Prostate gland (tissue), 2 donors: ENCODE measurements around the gene VIPAS39. TPM values are rescaled to one million over a fixed set of nuclear protein-coding genes. Genes with fewer than 3 reads are reported as not detected.

Experiments
- DNase-seq: peaks from one replicate; pipeline ENCODE4 v3.0.0-alpha.2; 2019; ENCODE audit warnings: low spot score
- H3K27ac ChIP-seq, 2 donors: fragments of 200-600 bp; sonication (generic); 2 replicates each; pipeline ENCODE4 v1.5.1; 2017 to 2019
- H3K27me3 ChIP-seq: fragments of 200-600 bp; sonication (generic); replicated peaks from 2 replicates; pipeline ENCODE4 v1.5.1; 2019; ENCODE audit not compliant: insufficient read depth
- H3K36me3 ChIP-seq, 2 donors: fragments of 200-600 bp; sonication (generic); 1 replicate in 1 of 2; 2 replicates in 1 of 2; pipeline versions ENCODE4 v1.5.1 to v1.8.1; 2017 to 2019
- H3K4me1 ChIP-seq: fragments of 200-600 bp; sonication (generic); replicated peaks from 2 replicates; pipeline ENCODE4 v1.5.1; 2019
- H3K4me3 ChIP-seq, 2 donors: fragments of 200-600 bp; sonication (generic); 2 replicates each; pipeline ENCODE4 v1.5.1; 2017 to 2019
- H3K9me3 ChIP-seq: fragments of 200-600 bp; sonication (generic); 2 replicates; pipeline ENCODE4 v1.5.1; 2017
- POLR2A ChIP-seq: fragments of 450-650 bp; IDR thresholded peaks from one replicate; pipeline ENCODE4 v1.6.1; 2016; ENCODE audit warnings: antibody characterized with exemption, mild to moderate bottlenecking
- POLR2AphosphoS5 ChIP-seq: sonication (generic); formaldehyde crosslinking; IDR thresholded peaks from one replicate; pipeline ENCODE4 v1.6.1; 2017; ENCODE audit warnings: antibody characterized with exemption
- WGBS: methylation state at CpG from one replicate; pipeline ENCODE4 v1.1.5; 2018; 5-methylcytosine and 5-hydroxymethylcytosine counted together
- intact Hi-C: fragments of 100-400 bp; cut with DNase I; formaldehyde crosslinking; loops from one replicate; pipeline ENCODE4 v1.14.2; 2022
- total RNA-seq, 2 donors: library from RNA; depleted of rRNA; stranded (reverse); fragments of >200 nt; gene quantifications; one replicate each; pipeline ENCODE4 v1.1.0, GENCODE V29; 2016
- TF ChIP-seq, protein P1 (sequence below), 4 experiments: fragments of 200-600 bp in 2 of 4; fragments of 450-650 bp in 2 of 4; sonication (generic) in 2 of 4; IDR thresholded peaks; 1 replicate in 3 of 4; 2 replicates in 1 of 4; pipeline ENCODE4 v1.5.1; 2016 to 2019; ENCODE audit warnings: antibody characterized with exemption in 4 of 4, mild to moderate bottlenecking in 2 of 4, moderate library complexity in 2 of 4

VIPAS39 gene
- total RNA-seq, 2 donors from 2014 or later, result 19.6 to 45.4 TPM

DNA sequence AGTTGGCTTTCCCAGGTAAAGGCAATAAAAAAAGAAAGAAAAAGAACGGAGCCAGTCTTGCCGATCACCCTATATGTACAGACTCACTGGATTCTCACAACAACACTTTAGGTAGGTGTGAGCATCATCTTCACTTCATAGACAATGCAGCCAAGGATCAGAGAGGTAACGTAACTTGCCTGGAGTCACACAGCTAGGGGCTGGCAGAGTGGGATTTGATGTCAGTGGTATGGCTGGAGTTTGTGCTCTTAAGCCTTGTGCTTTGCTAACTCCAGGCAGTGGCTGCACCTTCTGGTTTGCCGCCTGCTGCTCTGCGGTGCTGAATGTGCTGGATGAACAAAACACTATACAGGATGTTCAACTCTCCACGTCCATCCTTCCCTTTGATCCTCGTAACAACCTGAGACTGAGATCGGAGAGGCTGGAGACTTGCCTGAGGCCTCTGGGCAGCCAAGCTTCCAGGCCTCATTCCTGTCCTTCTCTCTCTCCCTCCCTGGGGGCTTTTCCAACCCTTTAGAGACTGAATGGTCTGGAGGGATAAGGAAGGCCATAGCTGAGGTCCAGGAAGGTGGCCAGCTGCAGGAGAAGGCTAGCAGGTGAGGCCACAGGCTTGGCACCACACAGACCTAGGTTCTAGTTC is 33.1 kb upstream of the VIPAS39 start:
- no peak for TF ChIP-seq POLR2AphosphoS5
- TF ChIP-seq, protein P1, sequence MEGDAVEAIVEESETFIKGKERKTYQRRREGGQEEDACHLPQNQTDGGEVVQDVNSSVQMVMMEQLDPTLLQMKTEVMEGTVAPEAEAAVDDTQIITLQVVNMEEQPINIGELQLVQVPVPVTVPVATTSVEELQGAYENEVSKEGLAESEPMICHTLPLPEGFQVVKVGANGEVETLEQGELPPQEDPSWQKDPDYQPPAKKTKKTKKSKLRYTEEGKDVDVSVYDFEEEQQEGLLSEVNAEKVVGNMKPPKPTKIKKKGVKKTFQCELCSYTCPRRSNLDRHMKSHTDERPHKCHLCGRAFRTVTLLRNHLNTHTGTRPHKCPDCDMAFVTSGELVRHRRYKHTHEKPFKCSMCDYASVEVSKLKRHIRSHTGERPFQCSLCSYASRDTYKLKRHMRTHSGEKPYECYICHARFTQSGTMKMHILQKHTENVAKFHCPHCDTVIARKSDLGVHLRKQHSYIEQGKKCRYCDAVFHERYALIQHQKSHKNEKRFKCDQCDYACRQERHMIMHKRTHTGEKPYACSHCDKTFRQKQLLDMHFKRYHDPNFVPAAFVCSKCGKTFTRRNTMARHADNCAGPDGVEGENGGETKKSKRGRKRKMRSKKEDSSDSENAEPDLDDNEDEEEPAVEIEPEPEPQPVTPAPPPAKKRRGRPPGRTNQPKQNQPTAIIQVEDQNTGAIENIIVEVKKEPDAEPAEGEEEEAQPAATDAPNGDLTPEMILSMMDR (IDR thresholded peaks at IDR 0.05), result no peak
- TF ChIP-seq POLR2A, result no peak
- intact Hi-C loops, result no loop called here
- 76% methylated on average over 8 of the region's 8 CpGs for WGBS

GRCh38 chr14:77489041-77489440 is 31.6 kb upstream of the VIPAS39 start:
- intact Hi-C loops, result no loop called here

More for the DNA sequence above, 33.1 kb upstream of the VIPAS39 start:
- Histone ChIP-seq H3K27me3 (no peaks in the 10 kb centered on the region), H3K4me3 (no peak overlapping the region), H3K27ac (no peak overlapping the region), H3K9me3 (no peaks in the 10 kb centered on the region), H3K4me1 (no peaks in the 10 kb centered on the region), H3K36me3 (no peaks in the 10 kb centered on the region)
- DNase-seq, result no peak

DNA sequence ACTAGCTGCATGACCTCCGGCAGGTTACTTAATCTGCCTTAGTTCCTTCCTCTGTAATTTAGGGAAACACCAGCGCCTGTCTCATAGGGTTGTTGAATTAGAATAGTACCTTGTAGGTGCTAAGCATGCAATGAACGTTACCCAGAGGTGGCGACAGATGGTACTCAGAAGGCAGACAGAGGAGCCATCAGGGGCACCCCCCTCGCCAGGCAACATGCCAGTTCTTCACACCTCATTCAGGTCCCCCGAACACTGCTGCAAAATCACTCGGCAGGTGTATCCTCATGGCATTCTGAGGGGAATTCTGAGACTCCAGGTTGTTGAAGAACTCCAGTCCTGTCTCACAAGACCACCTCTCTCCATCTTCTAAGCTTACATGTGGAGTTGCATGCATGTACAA is 31.2 kb upstream of the VIPAS39 start:
- no peaks in the 10 kb centered on the region for H3K4me1 ChIP-seq
- intact Hi-C loops, result no loop called here
- H3K27ac ChIP-seq, result no peak overlapping the region
- WGBS, result 85% methylated on average over 7 of the region's 7 CpGs
- H3K27me3 ChIP-seq, result no peaks in the 10 kb centered on the region
- H3K36me3 ChIP-seq, result no peaks in the 10 kb centered on the region
- TF ChIP-seq POLR2AphosphoS5, result no peak
- TF ChIP-seq, protein P1 (IDR thresholded peaks at IDR 0.05), result no peak
- TF ChIP-seq POLR2A, result no peak
- H3K9me3 ChIP-seq, result no peaks in the 10 kb centered on the region
- DNase-seq, result no peak
- no peak overlapping the region for H3K4me3 ChIP-seq

More at GRCh38 chr14:77489041-77489440, 31.6 kb upstream of the VIPAS39 start:
- Histone ChIP-seq H3K4me1 (no peaks in the 10 kb centered on the region), H3K4me3 (no peak overlapping the region), H3K27me3 (no peaks in the 10 kb centered on the region), H3K9me3 (no peaks in the 10 kb centered on the region), H3K36me3 (no peaks in the 10 kb centered on the region), H3K27ac (no peak overlapping the region)
- WGBS, result 88% methylated on average over 6 of the region's 6 CpGs
- no peak for TF ChIP-seq POLR2AphosphoS5
- DNase-seq, result no peak

GRCh38 chr14:77485901-77486678 is 28.7 kb upstream of the VIPAS39 start:
- TF ChIP-seq POLR2AphosphoS5, result no peak
- TF ChIP-seq POLR2A, result no peak
- TF ChIP-seq, protein P1 (IDR thresholded peaks at IDR 0.05), result no peak
- Histone ChIP-seq H3K4me1 (no peaks in the 10 kb centered on the region), H3K9me3 (no peaks in the 10 kb centered on the region), H3K27me3 (no peaks in the 10 kb centered on the region), H3K36me3 (no peaks in the 10 kb centered on the region), H3K27ac (no peak overlapping the region), H3K4me3 (no peak overlapping the region)
- intact Hi-C loops, result no loop called here
- no peak for DNase-seq
- WGBS, result 93% methylated on average over 7 of the region's 7 CpGs

DNA sequence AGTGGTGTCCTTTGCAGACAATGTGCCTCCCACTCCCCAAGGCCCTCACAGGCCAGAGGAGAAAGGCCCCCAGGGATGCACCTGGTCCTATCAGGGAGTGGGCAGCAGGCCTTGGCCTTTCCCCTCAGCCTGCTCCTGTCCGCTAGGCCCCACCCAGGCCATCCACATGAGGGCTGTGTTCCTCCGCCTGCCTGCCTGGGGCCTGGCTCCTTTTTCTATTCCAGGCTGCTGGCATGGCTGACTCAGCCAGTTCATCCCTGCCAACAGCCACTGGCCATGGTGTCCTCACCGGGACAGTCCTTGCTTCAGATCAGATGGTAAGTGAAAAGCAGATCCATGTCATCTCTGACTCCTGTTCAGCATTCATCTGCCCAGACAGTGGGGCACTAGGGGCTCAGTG is 27.9 kb upstream of the VIPAS39 start:
- H3K36me3 ChIP-seq, result no peaks in the 10 kb centered on the region
- intact Hi-C loops, result no loop called here
- H3K9me3 ChIP-seq, result no peaks in the 10 kb centered on the region
- no peak overlapping the region for H3K4me3 ChIP-seq
- no peaks in the 10 kb centered on the region for H3K4me1 ChIP-seq
- H3K27me3 ChIP-seq, result no peaks in the 10 kb centered on the region
- TF ChIP-seq POLR2A (no peak), POLR2AphosphoS5 (no peak)
- TF ChIP-seq, protein P1 (IDR thresholded peaks at IDR 0.05), result no peak
- DNase-seq, result no peak
- H3K27ac ChIP-seq, result no peak overlapping the region
- WGBS, result 43% methylated on average over 1 of the region's 3 CpGs
